Thyroid gland (tissue), 4 donors: ENCODE measurements around the gene ZFP42. TPM values are rescaled to one million over a fixed set of nuclear protein-coding genes. Genes with fewer than 3 reads are reported as not detected.

Source experiments
- DNase-seq, 2 donors: peaks; one replicate each; pipeline ENCODE4 v3.0.0-alpha.2; 2019
- H3K27ac ChIP-seq, 3 donors: fragments of 200-600 bp; sonication (generic); 1 replicate in 2 of 3; 2 replicates in 1 of 3; pipeline ENCODE4 v1.5.1; 2016 to 2019; ENCODE audit warnings: mild to moderate bottlenecking in 1 of 3, moderate library complexity in 1 of 3
- H3K27me3 ChIP-seq: fragments of 200-600 bp; sonication (generic); one replicate; pipeline ENCODE4 v1.5.1; 2019
- H3K36me3 ChIP-seq, 2 donors: fragments of 200-600 bp; sonication (generic); one replicate each; pipeline ENCODE4 v1.5.1; 2016 to 2019
- H3K4me1 ChIP-seq, 2 donors: fragments of 200-600 bp; sonication (generic); one replicate each; pipeline ENCODE4 v1.5.1; 2017 to 2019
- H3K4me3 ChIP-seq, 3 donors: fragments of 200-600 bp; sonication (generic); replicated peaks in 1 of 3; 1 replicate in 2 of 3; 2 replicates in 1 of 3; pipeline ENCODE4 v1.5.1; 2016; ENCODE audit warnings: mild to moderate bottlenecking in 1 of 3
- H3K9me3 ChIP-seq: fragments of 200-600 bp; sonication (generic); one replicate; pipeline ENCODE4 v1.5.1; 2017
- POLR2A ChIP-seq, 2 donors: fragments of 450-650 bp; IDR thresholded peaks; one replicate each; pipeline ENCODE4 v1.6.1; 2017; ENCODE audit warnings: antibody characterized with exemption in 2 of 2, mild to moderate bottlenecking in 2 of 2, moderate library complexity in 1 of 2
- WGBS, 2 donors: methylation state at CpG; one replicate each; pipeline ENCODE4 v1.1.5; 2017; 5-methylcytosine and 5-hydroxymethylcytosine counted together
- intact Hi-C: fragments of 100-400 bp; cut with DNase I; formaldehyde crosslinking; loops from one replicate; pipeline ENCODE4 v1.15.1; 2023
- total RNA-seq, 4 donors: library from RNA; depleted of rRNA; stranded (reverse); fragments of >200 nt; gene quantifications; one replicate each; pipeline ENCODE4 v1.2.3, GENCODE V29; 2016
- TF ChIP-seq, protein P1 (sequence below), 6 experiments: fragments of 200-600 bp in 3 of 6; fragments of 450-650 bp in 3 of 6; sonication (generic) in 3 of 6; IDR thresholded peaks; one replicate each; pipeline ENCODE4 v1.5.1; 2016 to 2019; ENCODE audit warnings: antibody characterized with exemption in 6 of 6, mild to moderate bottlenecking in 2 of 6, inconsistent platforms in 1 of 6, moderate library complexity in 1 of 6

ZFP42 gene
- total RNA-seq, 4 donors from 2014 or later = not detected

DNA sequence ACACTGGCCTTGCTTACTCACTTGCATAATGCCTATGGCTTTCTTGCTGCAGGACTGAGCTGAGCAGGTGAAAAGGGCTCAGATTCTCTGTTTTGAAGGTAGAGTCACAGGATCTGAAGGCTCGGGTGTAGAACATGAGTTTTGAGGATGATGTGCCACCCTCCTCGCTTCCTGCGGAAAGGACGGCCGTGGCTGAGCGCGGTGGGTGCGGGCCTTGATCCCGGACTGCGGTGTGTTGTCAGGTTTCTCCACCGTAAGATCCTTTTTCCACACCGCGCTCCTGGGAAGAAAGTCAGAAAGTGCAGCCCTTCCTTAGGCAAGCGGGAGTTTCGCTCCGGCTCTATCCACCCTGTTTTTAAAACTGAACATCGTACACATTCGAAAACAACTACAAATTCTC is 36.2 kb downstream of the ZFP42 start:
- Histone ChIP-seq H3K9me3 (no peaks in the 10 kb centered on the region), H3K27ac (no peak overlapping the region), H3K36me3 (no peaks in the 10 kb centered on the region), H3K27me3 (no peaks in the 10 kb centered on the region), H3K4me3 (no peak overlapping the region), H3K4me1 (no peaks in the 10 kb centered on the region)
- 38 to 46% methylated on average over 18 of the region's 18 CpGs for WGBS, 2 donors
- no peak for TF ChIP-seq POLR2A (IDR thresholded peaks at IDR 0.05)
- TF ChIP-seq, protein P1, sequence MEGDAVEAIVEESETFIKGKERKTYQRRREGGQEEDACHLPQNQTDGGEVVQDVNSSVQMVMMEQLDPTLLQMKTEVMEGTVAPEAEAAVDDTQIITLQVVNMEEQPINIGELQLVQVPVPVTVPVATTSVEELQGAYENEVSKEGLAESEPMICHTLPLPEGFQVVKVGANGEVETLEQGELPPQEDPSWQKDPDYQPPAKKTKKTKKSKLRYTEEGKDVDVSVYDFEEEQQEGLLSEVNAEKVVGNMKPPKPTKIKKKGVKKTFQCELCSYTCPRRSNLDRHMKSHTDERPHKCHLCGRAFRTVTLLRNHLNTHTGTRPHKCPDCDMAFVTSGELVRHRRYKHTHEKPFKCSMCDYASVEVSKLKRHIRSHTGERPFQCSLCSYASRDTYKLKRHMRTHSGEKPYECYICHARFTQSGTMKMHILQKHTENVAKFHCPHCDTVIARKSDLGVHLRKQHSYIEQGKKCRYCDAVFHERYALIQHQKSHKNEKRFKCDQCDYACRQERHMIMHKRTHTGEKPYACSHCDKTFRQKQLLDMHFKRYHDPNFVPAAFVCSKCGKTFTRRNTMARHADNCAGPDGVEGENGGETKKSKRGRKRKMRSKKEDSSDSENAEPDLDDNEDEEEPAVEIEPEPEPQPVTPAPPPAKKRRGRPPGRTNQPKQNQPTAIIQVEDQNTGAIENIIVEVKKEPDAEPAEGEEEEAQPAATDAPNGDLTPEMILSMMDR (IDR thresholded peaks at IDR 0.05) = no peak
- intact Hi-C loops = no loop called here
- DNase-seq = no peak

DNA sequence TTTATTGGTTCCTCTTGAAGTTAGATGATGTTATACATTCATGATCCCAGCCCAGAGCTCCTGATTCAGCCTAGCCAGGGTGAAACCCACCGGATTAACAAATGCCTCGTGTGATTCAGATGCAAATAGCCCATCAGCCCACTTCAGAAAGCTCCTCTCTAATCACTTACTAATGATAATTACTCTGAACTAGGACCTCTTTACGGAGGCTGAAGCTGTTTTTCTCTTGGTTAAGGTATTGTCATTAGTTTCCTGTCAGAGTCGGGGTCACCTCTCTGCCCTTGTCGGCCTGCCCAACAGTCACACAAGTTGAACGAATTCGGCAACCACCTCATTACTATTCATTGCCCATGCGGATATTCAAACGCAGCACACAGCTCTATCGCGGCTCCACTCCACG is 36.6 kb downstream of the ZFP42 start:
- Histone ChIP-seq H3K4me3 (no peak overlapping the region), H3K27ac (no peak overlapping the region), H3K27me3 (no peaks in the 10 kb centered on the region), H3K36me3 (no peaks in the 10 kb centered on the region), H3K4me1 (no peaks in the 10 kb centered on the region), H3K9me3 (no peaks in the 10 kb centered on the region)
- WGBS, 2 donors = 18 to 27% methylated on average over 12 of the region's 12 CpGs
- intact Hi-C loops = no loop called here
- DNase-seq = no peak
- TF ChIP-seq, protein P1 (IDR thresholded peaks at IDR 0.05) = no peak
- no peak for TF ChIP-seq POLR2A (IDR thresholded peaks at IDR 0.05)

DNA sequence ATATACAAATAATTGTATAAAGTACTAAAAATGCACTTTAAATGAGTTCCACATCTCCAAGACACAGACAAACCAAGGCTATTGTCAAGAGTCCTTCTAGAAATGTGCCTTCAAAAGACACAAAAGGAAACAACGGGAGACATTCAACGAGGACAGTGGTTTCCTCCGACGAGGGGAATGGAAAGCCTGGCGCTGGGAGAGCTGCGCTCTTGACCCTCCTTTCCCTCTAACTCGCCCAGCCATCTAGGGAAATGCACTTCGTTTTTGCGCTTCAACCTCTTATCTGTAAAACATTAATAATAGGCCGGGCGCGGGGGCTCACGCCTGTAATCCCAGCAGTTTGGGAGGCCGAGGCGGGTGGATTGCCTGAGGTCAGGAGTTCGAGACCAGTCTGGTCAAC is 37.0 kb downstream of the ZFP42 start:
- Histone ChIP-seq H3K4me1 (no peaks in the 10 kb centered on the region), H3K36me3 (no peaks in the 10 kb centered on the region), H3K27me3 (no peaks in the 10 kb centered on the region), H3K4me3 (no peak overlapping the region), H3K27ac (no peak overlapping the region), H3K9me3 (no peaks in the 10 kb centered on the region)
- no peak for DNase-seq
- TF ChIP-seq POLR2A (IDR thresholded peaks at IDR 0.05) = no peak
- TF ChIP-seq, protein P1 (IDR thresholded peaks at IDR 0.05) = no peak
- intact Hi-C loops = no loop called here
- WGBS, 2 donors = 42 to 45% methylated on average over 16 of the region's 16 CpGs

DNA sequence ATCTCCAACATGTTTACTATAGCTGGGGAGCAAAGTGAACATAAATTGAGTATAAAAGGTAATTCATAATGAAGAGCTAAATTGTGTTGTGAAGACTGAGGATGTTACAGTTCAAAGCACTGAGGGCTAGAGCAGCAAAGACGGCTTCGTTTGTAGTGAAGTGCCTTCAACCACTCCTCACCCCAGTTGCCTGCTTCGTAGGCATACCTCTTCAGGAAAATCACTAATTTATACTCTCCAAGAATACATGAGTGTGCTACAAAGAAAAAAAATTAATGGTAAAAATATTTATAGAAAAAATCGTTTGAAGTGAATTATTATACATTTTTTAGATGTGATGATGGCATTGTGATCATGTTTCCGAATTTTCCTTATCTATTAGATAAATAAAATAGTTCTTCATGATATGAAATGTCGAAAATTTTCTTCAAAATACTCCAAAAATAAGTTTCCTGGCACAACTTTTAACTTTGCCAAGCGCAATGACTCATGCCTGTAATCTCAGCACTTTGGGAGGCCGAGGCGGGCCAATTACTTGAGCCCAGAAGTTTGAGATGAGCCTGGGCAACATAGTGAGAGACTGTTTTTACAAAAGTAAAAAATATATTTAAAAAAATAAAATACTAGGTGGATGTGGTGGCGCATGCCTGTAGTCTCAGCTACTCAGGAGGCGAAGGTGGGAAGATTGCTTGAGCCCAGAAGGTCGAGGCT is 41.6 kb downstream of the ZFP42 start:
- no peak overlapping the region for H3K27ac ChIP-seq
- H3K9me3 ChIP-seq = no peaks in the 10 kb centered on the region
- H3K36me3 ChIP-seq = no peaks in the 10 kb centered on the region
- no peak for TF ChIP-seq POLR2A (IDR thresholded peaks at IDR 0.05)
- TF ChIP-seq, protein P1 (IDR thresholded peaks at IDR 0.05) = no peak
- H3K27me3 ChIP-seq = no peaks in the 10 kb centered on the region
- 68 to 72% methylated on average over 12 of the region's 12 CpGs for WGBS, 2 donors
- DNase-seq = no peak
- H3K4me3 ChIP-seq = no peak overlapping the region
- intact Hi-C loops = no loop called here
- no peaks in the 10 kb centered on the region for H3K4me1 ChIP-seq

DNA sequence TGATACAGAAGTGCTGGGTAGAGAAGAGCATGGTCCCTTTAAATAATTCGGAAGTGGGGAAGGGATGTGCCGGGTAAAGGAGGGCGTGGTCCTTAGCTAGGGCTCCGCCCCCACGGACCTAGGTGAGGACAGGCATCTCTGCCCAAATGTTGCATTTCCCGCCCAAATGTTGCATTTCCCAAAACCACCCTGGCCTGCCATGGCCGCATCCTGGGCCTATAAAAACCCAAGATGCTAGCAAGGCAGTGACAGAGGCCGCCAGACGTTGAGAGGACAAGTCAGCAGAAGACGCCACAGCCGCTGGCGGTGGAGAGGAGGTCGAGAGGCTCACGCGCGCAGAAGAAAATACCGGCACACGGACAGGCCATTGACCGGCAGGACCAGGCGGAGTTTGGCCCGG is 46.1 kb downstream of the ZFP42 start:
- Histone ChIP-seq H3K27ac (no peak overlapping the region), H3K4me1 (no peaks in the 10 kb centered on the region), H3K36me3 (no peaks in the 10 kb centered on the region), H3K4me3 (no peak overlapping the region), H3K27me3 (no peaks in the 10 kb centered on the region), H3K9me3 (no peaks in the 10 kb centered on the region)
- intact Hi-C loops = no loop called here
- 87 to 95% methylated on average over 21 of the region's 21 CpGs for WGBS, 2 donors
- DNase-seq = no peak
- TF ChIP-seq, protein P1 (IDR thresholded peaks at IDR 0.05) = no peak
- no peak for TF ChIP-seq POLR2A (IDR thresholded peaks at IDR 0.05)
